Measurements from ENCODE around the gene AASDHPPT. TPM values are rescaled to one million over a fixed set of nuclear protein-coding genes. Genes with fewer than 3 reads are reported as not detected.

The AASDHPPT gene
- total RNA-seq, 1 experiment from 2014 or later = 96.6 TPM

DNA sequence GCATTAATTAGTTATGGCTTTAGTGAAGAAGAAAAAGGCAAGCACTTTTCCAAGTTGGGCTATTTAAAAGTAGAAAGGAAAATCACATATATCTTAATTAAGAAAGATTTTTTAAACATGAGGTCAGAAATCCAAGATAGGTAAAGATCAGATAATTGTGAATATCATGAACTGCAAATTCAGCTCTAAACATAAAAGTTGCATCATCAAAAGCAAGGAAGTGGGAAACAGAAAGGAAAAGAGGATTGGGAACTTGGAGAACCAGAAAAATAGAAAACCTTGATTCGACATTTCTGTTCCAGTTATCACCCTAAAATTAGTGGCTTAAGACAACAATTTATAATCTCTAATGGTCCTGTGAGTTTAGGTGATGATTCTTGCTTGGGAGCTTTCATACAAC is 17.8 kb upstream of the AASDHPPT start:
- no peaks in the 10 kb centered on the region for H3K27me3 ChIP-seq (replicated peaks; ENCODE audit: insufficient read depth, low read depth, low read length, poor library complexity)
- ChIA-PET CTCF (no interaction called here), POLR2A (ENCODE audit: low non-redundant PET) (no interaction called here)
- H3K4me1 ChIP-seq (ENCODE audit: insufficient read depth, low read length, poor library complexity, severe bottlenecking) = no peaks in the 10 kb centered on the region
- no peak overlapping the region for H3K27ac ChIP-seq (ENCODE audit: low read depth, low read length, poor library complexity, severe bottlenecking)
- intact Hi-C loops (cut with micrococcal nuclease; ENCODE audit: unreplicated experiment) = no loop called here
- no TSS peak for BruUV-seq (replicated peaks)
- no peak overlapping the region for H3K4me3 ChIP-seq (ENCODE audit: low read depth, low read length, poor library complexity, severe bottlenecking)
- no peaks in the 10 kb centered on the region for H3K36me3 ChIP-seq (ENCODE audit: insufficient read depth, low read length, poor library complexity, severe bottlenecking)
- no peaks in the 10 kb centered on the region for H3K9me3 ChIP-seq (ENCODE audit: low read depth, low read length, poor library complexity, severe bottlenecking)
- TF ChIP-seq EZH2 (IDR thresholded peaks at IDR 0.05; ENCODE audit: borderline replicate concordance, low read depth, low read length, poor library complexity, severe bottlenecking) = no peak
- TF ChIP-seq, protein P1, sequence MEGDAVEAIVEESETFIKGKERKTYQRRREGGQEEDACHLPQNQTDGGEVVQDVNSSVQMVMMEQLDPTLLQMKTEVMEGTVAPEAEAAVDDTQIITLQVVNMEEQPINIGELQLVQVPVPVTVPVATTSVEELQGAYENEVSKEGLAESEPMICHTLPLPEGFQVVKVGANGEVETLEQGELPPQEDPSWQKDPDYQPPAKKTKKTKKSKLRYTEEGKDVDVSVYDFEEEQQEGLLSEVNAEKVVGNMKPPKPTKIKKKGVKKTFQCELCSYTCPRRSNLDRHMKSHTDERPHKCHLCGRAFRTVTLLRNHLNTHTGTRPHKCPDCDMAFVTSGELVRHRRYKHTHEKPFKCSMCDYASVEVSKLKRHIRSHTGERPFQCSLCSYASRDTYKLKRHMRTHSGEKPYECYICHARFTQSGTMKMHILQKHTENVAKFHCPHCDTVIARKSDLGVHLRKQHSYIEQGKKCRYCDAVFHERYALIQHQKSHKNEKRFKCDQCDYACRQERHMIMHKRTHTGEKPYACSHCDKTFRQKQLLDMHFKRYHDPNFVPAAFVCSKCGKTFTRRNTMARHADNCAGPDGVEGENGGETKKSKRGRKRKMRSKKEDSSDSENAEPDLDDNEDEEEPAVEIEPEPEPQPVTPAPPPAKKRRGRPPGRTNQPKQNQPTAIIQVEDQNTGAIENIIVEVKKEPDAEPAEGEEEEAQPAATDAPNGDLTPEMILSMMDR (conservative IDR thresholded peaks at IDR 0.05; ENCODE audit: low read depth, low read length) = no peak
- no peak for DNase-seq (ENCODE audit: low spot score)

DNA sequence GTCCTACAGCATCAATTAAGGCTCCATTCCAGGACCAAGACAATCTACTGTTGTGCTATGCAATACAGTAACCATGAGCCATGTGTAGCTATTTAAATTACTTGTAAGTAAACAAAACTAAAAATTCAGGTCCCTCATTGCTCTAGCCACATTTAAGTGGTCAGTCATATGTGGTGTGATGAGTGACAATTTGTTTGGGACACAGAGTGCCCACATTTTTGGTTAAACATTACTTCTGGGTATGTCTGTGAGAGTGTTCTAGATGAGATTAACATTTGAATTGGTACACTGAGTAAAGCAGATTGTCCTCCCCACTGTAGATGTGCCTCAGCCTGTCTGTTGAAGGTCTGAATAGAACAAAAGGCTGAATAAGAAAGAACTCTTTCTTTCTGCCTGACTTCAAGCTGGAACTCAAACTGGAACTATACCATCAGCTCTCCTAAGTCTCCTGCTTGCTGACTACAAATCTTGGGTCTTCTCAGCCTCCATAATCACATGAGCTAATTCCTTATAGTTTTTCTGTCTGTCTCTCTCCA is 16.1 kb upstream of the AASDHPPT start:
- Histone ChIP-seq H3K36me3 (ENCODE audit: insufficient read depth, low read length, poor library complexity, severe bottlenecking) (no peaks in the 10 kb centered on the region), H3K27ac (ENCODE audit: low read depth, low read length, poor library complexity, severe bottlenecking) (no peak overlapping the region), H3K4me1 (ENCODE audit: insufficient read depth, low read length, poor library complexity, severe bottlenecking) (no peaks in the 10 kb centered on the region), H3K27me3 (replicated peaks; ENCODE audit: insufficient read depth, low read depth, low read length, poor library complexity) (no peaks in the 10 kb centered on the region), H3K9me3 (ENCODE audit: low read depth, low read length, poor library complexity, severe bottlenecking) (no peaks in the 10 kb centered on the region), H3K4me3 (ENCODE audit: low read depth, low read length, poor library complexity, severe bottlenecking) (no peak overlapping the region)
- intact Hi-C loops (cut with micrococcal nuclease; ENCODE audit: unreplicated experiment) = no loop called here
- DNase-seq (ENCODE audit: low spot score) = no peak
- CTCF ChIA-PET = no interaction called here
- TF ChIP-seq, protein P1 (conservative IDR thresholded peaks at IDR 0.05; ENCODE audit: low read depth, low read length) = no peak
- no peak for TF ChIP-seq EZH2 (IDR thresholded peaks at IDR 0.05; ENCODE audit: borderline replicate concordance, low read depth, low read length, poor library complexity, severe bottlenecking)
- no TSS peak for BruUV-seq (replicated peaks)
- POLR2A ChIA-PET (ENCODE audit: low non-redundant PET) = no interaction called here

- no peak overlapping the region for H3K4me3 ChIP-seq (ENCODE audit: low read depth, low read length, poor library complexity, severe bottlenecking)
- POLR2A ChIA-PET (ENCODE audit: low non-redundant PET) = no interaction called here
- H3K27me3 ChIP-seq (replicated peaks; ENCODE audit: insufficient read depth, low read depth, low read length, poor library complexity) = no peaks in the 10 kb centered on the region
- intact Hi-C loops (cut with micrococcal nuclease; ENCODE audit: unreplicated experiment) = no loop called here
- no peak overlapping the region for H3K27ac ChIP-seq (ENCODE audit: low read depth, low read length, poor library complexity, severe bottlenecking)
- no TSS peak for BruUV-seq (replicated peaks)
- H3K9me3 ChIP-seq (ENCODE audit: low read depth, low read length, poor library complexity, severe bottlenecking) = no peaks in the 10 kb centered on the region
- no peaks in the 10 kb centered on the region for H3K4me1 ChIP-seq (ENCODE audit: insufficient read depth, low read length, poor library complexity, severe bottlenecking)
- TF ChIP-seq, protein P1 (conservative IDR thresholded peaks at IDR 0.05; ENCODE audit: low read depth, low read length) = no peak
- TF ChIP-seq EZH2 (IDR thresholded peaks at IDR 0.05; ENCODE audit: borderline replicate concordance, low read depth, low read length, poor library complexity, severe bottlenecking) = no peak
- DNase-seq (ENCODE audit: low spot score) = no peak
- no peaks in the 10 kb centered on the region for H3K36me3 ChIP-seq (ENCODE audit: insufficient read depth, low read length, poor library complexity, severe bottlenecking)
- CTCF ChIA-PET = no interaction called here
These were observed 15.2 kb upstream of the AASDHPPT start for GRCh38 chr11:106061954-106062949.
